ENCODE results near the gene NFATC1. TPM values are rescaled to one million over a fixed set of nuclear protein-coding genes. Genes with fewer than 3 reads are reported as not detected.
A peak's percentile ranks its signal among the peaks of the same experiment; 100 is the strongest.

Gene NFATC1
- total RNA-seq, 2 donors from 2014 or later, result 27.6 to 40.8 TPM

- Histone ChIP-seq H3K4me3 (no peak overlapping the region), H3K36me3 (peaks cover 4% of the 10 kb centered on the region), H3K27me3 (replicated peaks; ENCODE audit: insufficient read depth) (no peaks in the 10 kb centered on the region), H3K9me3 (no peaks in the 10 kb centered on the region), H3K27ac (no peak overlapping the region), H3K4me1 (ENCODE audit: control insufficient read depth in 1 of 2, low read depth in 2 of 2) (peaks cover 6 to 15% of the 10 kb centered on the region in 2 donors)
- ATAC-seq (ENCODE audit: insufficient number of reproducible peaks, low FRiP score, low read depth), result no peak
- TF ChIP-seq CTCF (IDR thresholded peaks at IDR 0.05), result no peak
- no peak for DNase-seq (ENCODE audit: low spot score)
Measured at GRCh38 chr18:79528316-79528695, 132.6 kb downstream of the NFATC1 start.

- Histone ChIP-seq H3K27me3 (replicated peaks; ENCODE audit: insufficient read depth) (no peaks in the 10 kb centered on the region), H3K36me3 (peaks cover 4% of the 10 kb centered on the region), H3K4me3 (no peak overlapping the region), H3K9me3 (no peaks in the 10 kb centered on the region), H3K27ac (no peak overlapping the region), H3K4me1 (ENCODE audit: control insufficient read depth in 1 of 2, low read depth in 2 of 2) (peaks cover 6 to 15% of the 10 kb centered on the region in 2 donors)
- DNase-seq (ENCODE audit: low spot score) (no peak), ATAC-seq (ENCODE audit: insufficient number of reproducible peaks, low FRiP score, low read depth) (no peak)
- peak; percentile 91 for TF ChIP-seq CTCF (IDR thresholded peaks at IDR 0.05)
Measured at GRCh38 chr18:79528846-79529245, 133.1 kb downstream of the NFATC1 start.

GRCh38 chr18:79529296-79529695 is 133.6 kb downstream of the NFATC1 start:
- Histone ChIP-seq H3K27ac (no peak overlapping the region), H3K4me1 (ENCODE audit: control insufficient read depth in 1 of 2, low read depth in 2 of 2) (peaks cover 6 to 15% of the 10 kb centered on the region in 2 donors), H3K4me3 (no peak overlapping the region), H3K27me3 (replicated peaks; ENCODE audit: insufficient read depth) (no peaks in the 10 kb centered on the region), H3K9me3 (no peaks in the 10 kb centered on the region), H3K36me3 (peaks cover 4% of the 10 kb centered on the region)
- no peak for ATAC-seq (ENCODE audit: insufficient number of reproducible peaks, low FRiP score, low read depth)
- no peak for DNase-seq (ENCODE audit: low spot score)
- no peak for TF ChIP-seq CTCF (IDR thresholded peaks at IDR 0.05)

- DNase-seq (ENCODE audit: low spot score) (no peak), ATAC-seq (ENCODE audit: insufficient number of reproducible peaks, low FRiP score, low read depth) (no peak)
- no peak overlapping the region for H3K4me3 ChIP-seq
- no peaks in the 10 kb centered on the region for H3K9me3 ChIP-seq
- no peaks in the 10 kb centered on the region for H3K27me3 ChIP-seq (replicated peaks; ENCODE audit: insufficient read depth)
- H3K27ac ChIP-seq, result no peak overlapping the region
- H3K36me3 ChIP-seq, result peaks cover 4% of the 10 kb centered on the region
- TF ChIP-seq CTCF (IDR thresholded peaks at IDR 0.05), result no peak
- peaks cover 6 to 15% of the 10 kb centered on the region in 2 donors for H3K4me1 ChIP-seq (ENCODE audit: control insufficient read depth in 1 of 2, low read depth in 2 of 2)
Measured at GRCh38 chr18:79529991-79530390, 134.3 kb downstream of the NFATC1 start.

GRCh38 chr18:79530821-79531220 is 135.1 kb downstream of the NFATC1 start:
- Histone ChIP-seq H3K4me1 (ENCODE audit: control insufficient read depth in 1 of 2, low read depth in 2 of 2) (peaks cover 2 to 12% of the 10 kb centered on the region in 2 donors), H3K27me3 (replicated peaks; ENCODE audit: insufficient read depth) (no peaks in the 10 kb centered on the region), H3K9me3 (no peaks in the 10 kb centered on the region), H3K27ac (no peak overlapping the region), H3K4me3 (no peak overlapping the region), H3K36me3 (peaks cover 4% of the 10 kb centered on the region)
- DNase-seq (ENCODE audit: low spot score) (no peak), ATAC-seq (ENCODE audit: insufficient number of reproducible peaks, low FRiP score, low read depth) (no peak)
- no peak for TF ChIP-seq CTCF (IDR thresholded peaks at IDR 0.05)
